CD4-positive, alpha-beta T cell (primary cell): Measurements from ENCODE around the gene CCDC51. TPM values are rescaled to one million over a fixed set of nuclear protein-coding genes. Genes with fewer than 3 reads are reported as not detected.
"Not testable (repeated sequence)": the region's sequence is repeated elsewhere in the genome, so short reads cannot be mapped to it uniquely, and the experiment has no call there.

ENCODE experiments used
- ATAC-seq: fragments of 200-7000 bp; cut with Tn5 transposase; one replicate; pipeline ENCODE4 v1.10.0; 2022; ENCODE audit warnings: mild to moderate bottlenecking; ENCODE audit not compliant: poor library complexity
- CTCF ChIA-PET: fragments of 350-600 bp; sonication (Branson Sonifier 250); formaldehyde crosslinking; loops from one replicate; lab custom pipeline; 2021; ENCODE audit warnings: antibody characterized with exemption, inconsistent platforms; lab: Charles Lee
- POLR2A ChIA-PET: fragments of 350-600 bp; sonication (Branson Sonifier 250); formaldehyde crosslinking; loops from one replicate; lab custom pipeline; 2021; ENCODE audit warnings: antibody characterized with exemption, inconsistent platforms; lab: Charles Lee
- DNase-seq, 14 experiments: peaks; one replicate each; pipeline ENCODE4 v3.0.0-alpha.2; 2013 to 2020; ENCODE audit warnings: mixed read lengths in 2 of 14
- H3K27ac ChIP-seq, 2 donors: one replicate each; pipeline versions ENCODE4 v1.5.1 to v1.7.0; 2013; ENCODE audit warnings: low read length in 2 of 2, low read depth in 1 of 2, mild to moderate bottlenecking in 1 of 2
- H3K27me3 ChIP-seq, 2 experiments: 1 replicate in 1 of 2; 2 replicates in 1 of 2; pipeline versions ENCODE4 v1.6.1 to v1.7.0; 2013; ENCODE audit warnings: low read length in 2 of 2, control low read depth in 1 of 2, mild to moderate bottlenecking in 1 of 2, moderate library complexity in 1 of 2; ENCODE audit not compliant: insufficient read depth in 2 of 2, control insufficient read depth in 1 of 2
- H3K36me3 ChIP-seq: one replicate; pipeline ENCODE4 v1.6.1; 2013; ENCODE audit warnings: low read length, control low read depth; ENCODE audit not compliant: insufficient read depth
- H3K4me1 ChIP-seq: one replicate; pipeline ENCODE4 v1.6.1; 2013; ENCODE audit warnings: low read length, control low read depth; ENCODE audit not compliant: insufficient read depth
- H3K4me3 ChIP-seq: one replicate; pipeline ENCODE4 v1.5.1; 2013; ENCODE audit warnings: mild to moderate bottlenecking, low read length, moderate library complexity
- H3K9me3 ChIP-seq, 2 experiments: 1 replicate in 1 of 2; 2 replicates in 1 of 2; pipeline versions ENCODE4 v1.6.1 to v1.7.0; 2013; ENCODE audit warnings: low read length in 2 of 2, mild to moderate bottlenecking in 2 of 2, control low read depth in 1 of 2, moderate library complexity in 1 of 2; ENCODE audit not compliant: control insufficient read depth in 1 of 2, insufficient read depth in 1 of 2
- H3K27ac Mint-ChIP-seq: one replicate; pipeline ENCODE4 v1.8.0; 2020; ENCODE audit warnings: mixed read lengths
- H3K27me3 Mint-ChIP-seq: one replicate; pipeline ENCODE4 v1.8.0; 2021; ENCODE audit warnings: mixed read lengths
- H3K36me3 Mint-ChIP-seq: one replicate; pipeline ENCODE4 v1.8.0; 2021; ENCODE audit warnings: low read depth, mixed read lengths
- H3K4me1 Mint-ChIP-seq: one replicate; pipeline ENCODE4 v1.8.0; 2021; ENCODE audit warnings: low read depth, mixed read lengths
- H3K4me3 Mint-ChIP-seq: one replicate; pipeline ENCODE4 v1.8.0; 2020; ENCODE audit warnings: mild to moderate bottlenecking, mixed read lengths
- H3K9me3 Mint-ChIP-seq: one replicate; pipeline ENCODE4 v1.8.0; 2020; ENCODE audit warnings: mixed read lengths
- intact Hi-C, 2 experiments: fragments of 100-400 bp; cut with DNase I in 1 of 2; cut with micrococcal nuclease in 1 of 2; formaldehyde crosslinking; loops; one replicate each; pipeline versions ENCODE4 v1.15.1 to v1.9.0; 2023 to 2025; cut with DNase I, micrococcal nuclease
- total RNA-seq, 174 experiments: library from RNA in 2 of 174; stranded (reverse) in 2 of 174; gene quantifications; one replicate each; pipeline ENCODE4 v1.2.3 and lab custom pipeline; 2021 to 2026
- TF ChIP-seq, protein P1 (sequence below): fragments of 200-600 bp; IDR thresholded peaks from one replicate; pipeline ENCODE4 v1.8.0; 2022; ENCODE audit warnings: antibody characterized with exemption, mild to moderate bottlenecking

The CCDC51 gene
- total RNA-seq, 2 experiments from 2014 or later = 5.5 to 5.8 TPM

DNA sequence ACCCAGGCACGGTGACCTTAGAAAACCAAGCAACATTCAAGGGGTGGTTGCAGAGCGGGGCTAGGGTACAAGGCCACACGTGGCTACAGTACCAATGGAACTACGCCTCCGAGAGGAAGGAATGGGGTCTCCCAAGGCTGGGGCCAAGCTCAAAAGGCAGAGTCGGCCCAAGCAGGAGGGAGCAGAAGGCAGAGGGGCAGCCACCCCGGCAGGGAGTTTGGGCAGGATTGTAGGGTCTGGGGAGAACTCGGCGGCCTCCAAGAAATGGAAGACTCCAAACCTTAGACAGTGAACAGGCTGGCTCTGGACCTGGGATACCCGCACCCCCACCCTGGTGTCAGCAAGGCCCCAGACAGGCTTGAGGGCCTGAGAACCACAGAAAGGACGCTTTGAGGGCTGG lies 35.3 kb upstream of the CCDC51 start:
- H3K27ac Mint-ChIP-seq = peak overlapping the region; percentile 75
- no peaks in the 10 kb centered on the region for H3K9me3 ChIP-seq
- H3K27me3 ChIP-seq = no peaks in the 10 kb centered on the region
- H3K27ac ChIP-seq = no peak overlapping the region
- H3K36me3 Mint-ChIP-seq = peaks cover 6% of the 10 kb centered on the region
- H3K4me1 ChIP-seq = peaks cover 94% of the 10 kb centered on the region
- TF ChIP-seq, protein P1, sequence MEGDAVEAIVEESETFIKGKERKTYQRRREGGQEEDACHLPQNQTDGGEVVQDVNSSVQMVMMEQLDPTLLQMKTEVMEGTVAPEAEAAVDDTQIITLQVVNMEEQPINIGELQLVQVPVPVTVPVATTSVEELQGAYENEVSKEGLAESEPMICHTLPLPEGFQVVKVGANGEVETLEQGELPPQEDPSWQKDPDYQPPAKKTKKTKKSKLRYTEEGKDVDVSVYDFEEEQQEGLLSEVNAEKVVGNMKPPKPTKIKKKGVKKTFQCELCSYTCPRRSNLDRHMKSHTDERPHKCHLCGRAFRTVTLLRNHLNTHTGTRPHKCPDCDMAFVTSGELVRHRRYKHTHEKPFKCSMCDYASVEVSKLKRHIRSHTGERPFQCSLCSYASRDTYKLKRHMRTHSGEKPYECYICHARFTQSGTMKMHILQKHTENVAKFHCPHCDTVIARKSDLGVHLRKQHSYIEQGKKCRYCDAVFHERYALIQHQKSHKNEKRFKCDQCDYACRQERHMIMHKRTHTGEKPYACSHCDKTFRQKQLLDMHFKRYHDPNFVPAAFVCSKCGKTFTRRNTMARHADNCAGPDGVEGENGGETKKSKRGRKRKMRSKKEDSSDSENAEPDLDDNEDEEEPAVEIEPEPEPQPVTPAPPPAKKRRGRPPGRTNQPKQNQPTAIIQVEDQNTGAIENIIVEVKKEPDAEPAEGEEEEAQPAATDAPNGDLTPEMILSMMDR = no peak
- H3K4me3 ChIP-seq = no peak overlapping the region
- intact Hi-C loops = loop anchor here in 1 of 2 experiments (5.0 kb wide), 1 partner anchor 38 kb away; no protein-coding TSS in a partner anchor
- peak overlapping the region; percentile 38 for H3K4me3 Mint-ChIP-seq
- no peak for DNase-seq
- peaks cover 12% of the 10 kb centered on the region for H3K36me3 ChIP-seq
- POLR2A ChIA-PET = interaction anchor here (1.0 to 4.8 kb wide), 2 partner anchors 29 to 72 kb away, joined by 3 to 20 read pairs; partner anchors contain the start of gene ATRIP
- no peak for ATAC-seq
- H3K4me1 Mint-ChIP-seq = peaks cover 47% of the 10 kb centered on the region
- CTCF ChIA-PET = no interaction called here
- no peaks in the 10 kb centered on the region for H3K9me3 Mint-ChIP-seq
- no peaks in the 10 kb centered on the region for H3K27me3 Mint-ChIP-seq

DNA sequence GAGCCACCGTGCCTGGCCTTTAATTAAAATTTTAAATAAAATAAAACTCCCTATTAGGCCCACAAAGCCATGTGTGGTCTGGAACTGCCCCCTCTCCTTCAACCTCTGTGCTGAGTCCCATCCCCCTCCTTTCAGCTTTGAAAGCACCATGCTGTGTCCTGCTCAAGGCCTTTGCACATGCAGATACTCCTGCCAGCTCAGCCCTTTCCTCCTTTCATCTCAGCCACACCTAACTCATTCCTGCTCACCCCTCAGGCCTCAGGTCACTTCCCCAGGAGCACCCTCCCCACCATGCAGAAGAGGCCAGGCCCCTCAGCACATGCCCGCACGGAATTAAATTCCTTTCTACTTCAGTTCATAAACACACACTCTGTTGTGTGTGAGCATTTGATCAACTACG lies 34.7 kb upstream of the CCDC51 start:
- ChIA-PET CTCF (no interaction called here), POLR2A (interaction anchor here (1.0 to 3.9 kb wide), 4 partner anchors 28 to 72 kb away, joined by 3 to 55 read pairs (median 19); partner anchors contain the start of genes ATRIP, CCDC51, SHISA5 and TMA7)
- peaks cover 94% of the 10 kb centered on the region for H3K4me1 ChIP-seq
- Mint-ChIP-seq H3K9me3 (no peaks in the 10 kb centered on the region), H3K4me3 (no peak overlapping the region), H3K27me3 (no peaks in the 10 kb centered on the region), H3K4me1 (peaks cover 49% of the 10 kb centered on the region), H3K27ac (peak overlapping the region; percentile 75), H3K36me3 (peaks cover 11% of the 10 kb centered on the region)
- DNase-seq (no peak), ATAC-seq (no peak)
- no peaks in the 10 kb centered on the region for H3K9me3 ChIP-seq
- H3K27me3 ChIP-seq = no peaks in the 10 kb centered on the region
- H3K4me3 ChIP-seq = no peak overlapping the region
- intact Hi-C loops = loop anchor here in 1 of 2 experiments (5.0 kb wide), 1 partner anchor 37 kb away; no protein-coding TSS in a partner anchor
- H3K36me3 ChIP-seq = peaks cover 18% of the 10 kb centered on the region
- TF ChIP-seq, protein P1 = no peak
- no peak overlapping the region for H3K27ac ChIP-seq

DNA sequence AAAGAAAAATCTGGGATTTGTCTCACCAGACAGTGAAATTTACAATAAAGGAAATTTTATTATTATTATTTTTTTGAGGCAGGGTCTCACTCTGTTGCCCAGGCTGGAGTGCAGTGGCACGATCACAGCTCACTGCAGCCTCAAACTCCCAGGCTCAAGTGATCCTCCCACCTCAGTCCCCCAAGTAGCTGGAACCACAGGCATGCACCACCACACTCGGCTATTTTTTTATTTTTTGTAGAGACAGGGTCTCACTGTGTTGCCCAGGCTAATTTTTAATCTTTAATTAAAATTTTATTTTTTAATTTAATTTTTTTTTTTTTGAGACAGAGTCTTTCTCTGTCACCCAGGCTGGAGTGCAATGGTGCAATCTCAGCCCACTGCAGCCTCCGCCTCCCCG lies 34.1 kb upstream of the CCDC51 start:
- ChIA-PET CTCF (interaction anchor here (1.3 to 3.1 kb wide), 5 partner anchors 27 to 75 kb away, joined by 5 to 22 read pairs (median 10); partner anchors contain the start of genes ATRIP and CCDC51), POLR2A (interaction anchor here (0.7 to 3.9 kb wide), 11 partner anchors 8 to 233 kb away, joined by 3 to 55 read pairs (median 6); partner anchors contain the start of genes ATRIP, CCDC51, PFKFB4 and SHISA5)
- H3K4me1 Mint-ChIP-seq = peaks cover 49% of the 10 kb centered on the region
- peak overlapping the region in 1 of 2 donors; percentile 92 for H3K27ac ChIP-seq
- H3K9me3 Mint-ChIP-seq, H3K27me3 Mint-ChIP-seq, H3K27me3 ChIP-seq, H3K4me3 Mint-ChIP-seq, ATAC-seq, DNase-seq, H3K4me3 ChIP-seq, H3K9me3 ChIP-seq, intact Hi-C loops: not testable (repeated sequence)
- peak overlapping the region; percentile 94 for H3K27ac Mint-ChIP-seq
- peaks cover 94% of the 10 kb centered on the region for H3K4me1 ChIP-seq
- peaks cover 17% of the 10 kb centered on the region for H3K36me3 Mint-ChIP-seq
- H3K36me3 ChIP-seq = peaks cover 24% of the 10 kb centered on the region
